Activated T-helper 1 cell treated with anti-CD3 and anti-CD28 coated beads, Interleukin-12 subunit alpha, Interleukin-12 subunit beta, Interleukin-2, Interleukin-4 antibody, amounts not matched to agents 30 ng/mL and 10 ng/mL and 1 ng/mL, durations not matched to agents 14 hours and 24 hours and 36 hours (primary cell): ENCODE measurements around the gene SH2B3. TPM values are rescaled to one million over a fixed set of nuclear protein-coding genes. Genes with fewer than 3 reads are reported as not detected.

ENCODE experiments used
- DNase-seq: peaks from one replicate; pipeline ENCODE4 v3.0.0; 2021; ENCODE audit warnings: low spot score
- H3K27ac Mint-ChIP-seq: one replicate; pipeline ENCODE4 v1.8.0; 2021; ENCODE audit warnings: mild to moderate bottlenecking, mixed read lengths
- H3K27me3 Mint-ChIP-seq: one replicate; pipeline ENCODE4 v1.8.0; 2022; ENCODE audit warnings: mild to moderate bottlenecking, moderate library complexity, mixed read lengths; ENCODE audit not compliant: insufficient read depth
- H3K36me3 Mint-ChIP-seq: one replicate; pipeline ENCODE4 v1.8.0; 2021; ENCODE audit warnings: low read depth, mixed read lengths
- H3K4me1 Mint-ChIP-seq: one replicate; pipeline ENCODE4 v1.8.0; 2021; ENCODE audit warnings: low read depth, mixed read lengths
- H3K4me3 Mint-ChIP-seq: one replicate; pipeline ENCODE4 v1.8.0; 2021; ENCODE audit warnings: mild to moderate bottlenecking, moderate library complexity, mixed read lengths
- H3K9me3 Mint-ChIP-seq: one replicate; pipeline ENCODE4 v1.8.0; 2021; ENCODE audit warnings: mixed read lengths
- intact Hi-C: fragments of 100-400 bp; cut with micrococcal nuclease; formaldehyde crosslinking; loops from one replicate; pipeline ENCODE4 v1.15.1; 2024
- total RNA-seq: library from RNA; stranded (reverse); gene quantifications from 2 replicates; pipeline ENCODE4 v1.2.3, GENCODE V29; 2022

SH2B3 gene
- total RNA-seq, 1 donor from 2014 or later = 42.3 TPM

DNA sequence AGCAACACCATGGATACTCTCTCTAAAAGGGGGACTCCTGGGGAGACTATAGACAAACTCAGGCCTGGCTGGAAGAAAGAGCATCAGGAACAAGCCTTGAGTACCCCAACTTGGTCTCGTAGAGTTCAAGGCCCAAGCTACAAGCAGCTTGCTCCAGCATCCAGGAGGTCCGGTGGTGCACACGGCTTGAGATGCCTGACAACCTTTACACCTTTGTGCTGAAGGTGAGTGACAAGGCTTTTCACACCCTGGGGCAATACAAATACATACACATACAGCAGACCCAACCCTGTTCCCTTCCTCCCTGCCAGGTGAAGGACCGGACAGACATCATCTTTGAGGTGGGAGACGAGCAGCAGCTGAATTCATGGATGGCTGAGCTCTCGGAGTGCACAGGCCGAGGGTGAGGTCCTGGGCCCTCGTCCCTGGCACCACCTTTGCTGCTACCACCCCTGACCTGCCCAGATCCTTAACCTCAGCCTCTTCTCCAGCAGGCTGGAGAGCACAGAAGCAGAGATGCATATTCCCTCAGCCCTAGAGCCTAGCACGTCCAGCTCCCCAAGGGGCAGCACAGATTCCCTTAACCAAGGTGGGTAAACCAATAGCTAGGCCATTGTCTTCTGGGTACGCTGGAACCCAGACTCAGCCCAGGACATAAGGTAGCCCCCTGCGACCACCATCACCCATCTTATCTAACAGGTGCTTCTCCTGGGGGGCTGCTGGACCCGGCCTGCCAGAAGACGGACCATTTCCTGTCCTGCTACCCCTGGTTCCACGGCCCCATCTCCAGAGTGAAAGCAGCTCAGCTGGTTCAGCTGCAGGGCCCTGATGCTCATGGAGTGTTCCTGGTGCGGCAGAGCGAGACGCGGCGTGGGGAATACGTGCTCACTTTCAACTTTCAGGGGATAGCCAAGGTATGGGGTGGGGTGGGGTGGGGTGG, 41.2 kb downstream of the SH2B3 start:
- Mint-ChIP-seq H3K4me1 (peaks cover 88% of the 10 kb centered on the region), H3K4me3 (no peak overlapping the region), H3K9me3 (no peaks in the 10 kb centered on the region), H3K27ac (no peak overlapping the region), H3K27me3 (no peaks in the 10 kb centered on the region), H3K36me3 (peaks cover 62% of the 10 kb centered on the region)
- no peak for DNase-seq
- intact Hi-C loops = no loop called here

DNA sequence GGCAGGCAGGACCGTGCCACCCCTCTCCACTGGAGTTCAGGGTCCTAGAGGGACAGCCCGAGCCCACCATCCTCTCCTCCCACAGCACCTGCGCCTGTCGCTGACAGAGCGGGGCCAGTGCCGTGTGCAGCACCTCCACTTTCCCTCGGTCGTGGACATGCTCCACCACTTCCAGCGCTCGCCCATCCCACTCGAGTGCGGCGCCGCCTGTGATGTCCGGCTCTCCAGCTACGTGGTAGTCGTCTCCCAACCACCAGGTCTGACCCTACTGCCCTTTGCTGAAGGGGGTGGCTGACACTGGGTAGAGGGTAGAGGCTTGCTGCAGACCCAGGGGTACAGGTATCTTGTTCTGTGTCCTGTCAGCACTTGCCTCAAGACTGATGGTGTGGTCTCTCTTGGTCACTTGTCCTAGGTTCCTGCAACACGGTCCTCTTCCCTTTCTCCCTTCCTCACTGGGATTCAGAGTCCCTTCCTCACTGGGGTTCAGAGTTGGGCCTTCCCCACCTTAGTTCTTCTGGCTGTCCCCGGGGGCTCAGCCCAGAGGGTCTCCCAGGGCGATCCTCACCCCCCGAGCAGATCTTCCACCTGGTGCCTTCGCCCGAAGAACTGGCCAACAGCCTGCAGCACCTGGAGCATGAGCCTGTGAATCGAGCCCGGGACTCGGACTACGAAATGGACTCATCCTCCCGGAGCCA, 42.0 kb downstream of the SH2B3 start:
- no peak overlapping the region for H3K27ac Mint-ChIP-seq
- H3K36me3 Mint-ChIP-seq = peaks cover 59% of the 10 kb centered on the region
- H3K9me3 Mint-ChIP-seq = no peaks in the 10 kb centered on the region
- DNase-seq = no peak
- H3K4me1 Mint-ChIP-seq = peaks cover 85% of the 10 kb centered on the region
- no peaks in the 10 kb centered on the region for H3K27me3 Mint-ChIP-seq
- H3K4me3 Mint-ChIP-seq = no peak overlapping the region
- intact Hi-C loops = no loop called here

DNA sequence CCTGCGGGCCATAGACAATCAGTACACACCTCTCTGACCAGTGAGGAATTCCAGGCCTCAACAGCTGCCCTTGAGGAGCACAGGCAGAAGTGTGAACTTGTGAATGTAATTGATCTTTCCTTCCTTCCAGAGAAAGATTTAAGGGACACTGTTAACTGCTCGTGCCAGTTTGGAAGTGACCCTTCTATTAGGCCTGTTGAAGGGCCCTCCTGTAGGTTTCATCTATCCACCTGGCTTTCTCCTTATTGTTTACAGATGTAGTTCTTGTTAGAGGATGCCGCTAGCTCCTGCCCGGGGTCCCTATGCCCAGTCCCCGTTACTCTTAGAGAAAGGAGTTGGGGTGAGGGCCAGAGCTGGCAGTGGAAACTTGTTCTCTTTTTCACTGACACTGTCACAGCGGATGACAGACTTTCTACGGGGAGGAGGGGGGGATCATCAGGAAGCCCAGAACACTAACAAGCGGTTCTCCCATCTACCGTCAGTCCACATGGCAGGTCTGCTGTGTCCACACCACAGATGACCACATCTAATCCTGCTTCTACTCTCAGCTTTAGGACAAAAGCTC, 42.6 kb downstream of the SH2B3 start:
- peaks cover 79% of the 10 kb centered on the region for H3K4me1 Mint-ChIP-seq
- no peak overlapping the region for H3K4me3 Mint-ChIP-seq
- peaks cover 55% of the 10 kb centered on the region for H3K36me3 Mint-ChIP-seq
- DNase-seq = no peak
- no peaks in the 10 kb centered on the region for H3K27me3 Mint-ChIP-seq
- H3K27ac Mint-ChIP-seq = no peak overlapping the region
- intact Hi-C loops = no loop called here
- no peaks in the 10 kb centered on the region for H3K9me3 Mint-ChIP-seq

DNA sequence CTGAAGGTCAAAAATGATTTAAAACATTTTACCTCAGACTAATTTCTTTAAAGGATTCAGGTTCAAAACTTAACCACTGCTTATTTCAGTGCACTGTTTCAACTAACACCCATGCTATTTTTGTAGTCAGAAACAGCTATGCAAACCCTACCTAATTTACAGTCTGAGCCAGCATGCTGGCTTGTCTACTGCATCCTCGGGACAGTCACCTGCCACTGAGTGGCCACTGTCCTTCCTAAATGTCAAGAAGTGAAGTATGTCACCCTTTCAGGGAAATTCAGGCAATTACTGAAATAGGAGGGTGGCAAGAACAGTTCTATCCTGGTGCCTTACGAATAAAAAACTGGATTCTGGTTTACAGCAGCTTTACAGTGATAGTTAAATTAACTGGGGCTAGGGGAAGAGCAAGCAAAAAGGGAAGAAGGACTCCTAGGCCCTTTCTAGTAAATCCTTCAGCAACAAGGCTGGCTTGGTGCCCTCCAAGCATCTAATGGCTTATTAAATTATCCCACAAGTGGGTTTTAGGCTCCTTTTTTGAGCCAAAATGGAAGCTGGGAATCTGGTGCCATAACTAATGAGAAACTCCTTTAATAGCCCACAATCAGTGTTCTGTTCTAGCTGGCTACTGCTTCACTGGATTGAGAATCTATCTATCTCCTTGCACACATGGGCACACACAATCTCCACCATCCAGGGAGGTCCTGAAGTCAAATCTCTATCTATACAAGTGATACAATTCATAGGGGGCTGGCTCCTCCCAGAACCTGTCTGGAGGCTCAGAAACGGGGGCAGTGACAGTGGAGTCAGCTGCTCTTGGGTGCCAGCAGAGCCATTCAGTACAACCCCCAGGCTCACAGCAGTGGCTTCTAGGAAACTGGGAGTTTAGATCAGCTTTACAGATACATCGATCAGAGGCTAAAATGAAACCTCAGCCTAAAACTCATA, 43.4 kb downstream of the SH2B3 start:
- Mint-ChIP-seq H3K4me3 (peak overlapping the region; percentile 22), H3K36me3 (peaks cover 58% of the 10 kb centered on the region)

DNA sequence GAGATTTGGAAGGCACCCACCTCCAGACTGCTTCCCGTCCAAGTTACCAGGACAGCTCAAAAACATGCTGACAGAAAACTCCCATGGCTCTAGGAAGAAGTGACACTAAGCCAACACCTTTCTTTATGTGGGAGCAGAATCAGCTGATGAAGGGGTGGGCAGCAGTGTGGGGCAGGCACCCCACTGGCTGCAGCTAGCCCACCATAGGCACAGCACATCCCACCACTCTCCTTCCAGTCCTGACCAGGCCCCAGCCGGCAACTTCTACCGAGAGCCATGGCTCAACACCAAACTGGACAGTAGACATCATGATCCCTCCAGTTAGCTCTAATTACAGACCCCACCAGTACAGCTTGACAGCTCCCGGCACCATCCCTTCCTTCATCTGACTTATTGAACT, 45.0 kb downstream of the SH2B3 start:
- peaks cover 60% of the 10 kb centered on the region for H3K4me1 Mint-ChIP-seq
- intact Hi-C loops = loop anchor here (1.0 to 5.0 kb wide), 7 partner anchors 16 to 237 kb away; partner anchors contain the start of genes ACAD10, ATXN2 and BRAP
- peaks cover 61% of the 10 kb centered on the region for H3K36me3 Mint-ChIP-seq
- H3K27me3 Mint-ChIP-seq = no peaks in the 10 kb centered on the region
- H3K9me3 Mint-ChIP-seq = no peaks in the 10 kb centered on the region
- H3K4me3 Mint-ChIP-seq = peak overlapping the region; percentile 37
- H3K27ac Mint-ChIP-seq = peak overlapping the region; percentile 26
- no peak for DNase-seq

More for the DNA sequence above, 43.4 kb downstream of the SH2B3 start:
- Mint-ChIP-seq H3K27ac (peak overlapping the region; percentile 34), H3K27me3 (no peaks in the 10 kb centered on the region), H3K9me3 (no peaks in the 10 kb centered on the region), H3K4me1 (peaks cover 76% of the 10 kb centered on the region)
- no peak for DNase-seq
- intact Hi-C loops = no loop called here

DNA sequence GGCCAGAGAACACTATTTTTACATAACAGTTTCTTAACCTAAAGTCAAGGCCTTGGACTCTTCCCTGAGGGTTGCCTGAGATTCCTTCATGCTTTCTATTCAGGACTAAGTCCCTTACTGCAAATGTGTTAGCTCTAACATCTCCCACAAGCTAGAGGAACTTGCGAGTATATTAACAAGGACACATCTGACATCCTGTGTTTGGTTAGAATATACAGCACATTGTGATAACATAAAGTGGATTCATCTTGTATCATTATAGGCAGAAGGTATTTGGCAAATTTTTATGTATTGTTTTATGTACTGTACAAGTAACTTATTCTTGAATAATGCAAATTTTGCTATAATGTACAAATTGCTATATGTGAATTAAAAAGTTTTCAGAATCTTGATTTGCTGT, 45.5 kb downstream of the SH2B3 start:
- DNase-seq = no peak
- Mint-ChIP-seq H3K27ac (no peak overlapping the region), H3K9me3 (no peaks in the 10 kb centered on the region), H3K27me3 (no peaks in the 10 kb centered on the region), H3K4me3 (peak overlapping the region; percentile 37), H3K4me1 (peaks cover 55% of the 10 kb centered on the region), H3K36me3 (peaks cover 66% of the 10 kb centered on the region)
- intact Hi-C loops = loop anchor here (1.0 to 5.0 kb wide), 7 partner anchors 16 to 236 kb away; partner anchors contain the start of genes ACAD10, ATXN2 and BRAP

DNA sequence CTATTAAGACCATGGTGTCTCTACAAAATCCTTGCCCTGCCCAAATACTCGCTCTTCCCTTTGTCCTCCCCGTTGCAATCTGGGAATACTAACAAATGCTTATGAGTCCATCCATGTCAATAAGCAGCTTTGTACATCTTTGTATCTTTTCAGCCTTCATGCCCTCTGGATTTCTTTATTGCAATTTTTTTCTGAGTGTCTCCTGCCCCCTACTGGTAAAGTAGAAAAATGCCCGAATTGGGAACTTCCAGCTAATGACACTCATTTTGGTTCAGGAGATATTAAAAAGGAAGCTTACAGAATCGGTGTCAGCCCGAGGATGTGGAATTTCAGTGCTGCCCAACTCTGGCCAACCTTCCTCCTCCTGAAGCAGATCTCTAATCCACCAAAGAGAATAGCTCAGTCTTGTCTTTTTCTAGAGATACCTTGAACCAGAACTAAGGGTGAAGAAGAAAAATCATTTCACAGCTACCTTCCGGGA, 46.0 kb downstream of the SH2B3 start:
- DNase-seq = peak; percentile 21
- no peaks in the 10 kb centered on the region for H3K27me3 Mint-ChIP-seq
- H3K36me3 Mint-ChIP-seq = peaks cover 62% of the 10 kb centered on the region

DNA sequence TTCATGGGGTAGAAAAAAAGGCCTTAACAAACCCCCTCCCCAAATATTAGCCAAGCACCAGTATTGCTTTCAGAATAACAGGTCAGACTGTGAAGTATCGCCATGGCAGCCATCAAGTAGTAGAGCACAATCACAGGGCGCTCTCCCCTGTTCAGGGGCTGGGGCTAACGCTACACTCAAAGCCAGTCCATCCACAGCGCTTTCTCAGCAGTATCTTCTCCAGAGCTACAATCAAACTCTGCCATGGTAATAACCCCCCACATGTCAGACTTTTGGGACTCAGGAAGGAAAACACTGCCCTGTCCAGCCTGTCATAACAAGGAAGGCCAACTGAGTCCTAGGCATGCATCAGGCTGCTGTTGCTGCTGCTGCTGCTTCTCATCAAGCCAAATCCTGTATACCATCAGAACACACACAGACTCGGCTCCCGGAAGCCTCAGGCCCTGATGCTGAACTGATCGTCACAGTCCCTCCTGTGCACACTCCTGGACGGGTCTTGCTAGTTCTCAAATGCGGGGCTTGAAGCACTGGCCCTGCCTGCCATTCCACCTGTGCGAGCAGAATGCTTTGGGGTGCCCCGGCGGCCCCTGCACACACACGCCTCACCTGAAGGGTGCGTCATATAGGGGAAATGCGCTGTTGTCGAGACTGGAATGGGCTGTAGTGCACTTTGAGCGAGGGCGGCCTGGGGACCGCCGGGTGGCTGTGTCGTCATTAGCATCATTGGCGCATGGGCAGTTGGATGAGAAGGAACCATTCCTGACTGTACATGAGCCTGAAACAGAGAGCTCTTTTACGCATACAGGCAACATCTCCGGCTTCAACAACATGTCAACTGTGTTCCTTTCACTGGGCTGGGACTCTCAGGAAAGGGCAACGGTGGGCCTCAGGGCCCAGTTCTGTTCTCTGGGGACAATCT, 47.6 kb downstream of the SH2B3 start:
- intact Hi-C loops = loop anchor here (5.0 kb wide), 3 partner anchors 121 to 234 kb away; partner anchors contain the start of genes ACAD10, ATXN2 and BRAP
- H3K27ac Mint-ChIP-seq = peak overlapping the region; percentile 13

More for the DNA sequence above, 46.0 kb downstream of the SH2B3 start:
- H3K9me3 Mint-ChIP-seq = no peaks in the 10 kb centered on the region
- no peak overlapping the region for H3K27ac Mint-ChIP-seq
- H3K4me3 Mint-ChIP-seq = peak overlapping the region; percentile 15
- intact Hi-C loops = loop anchor here (1.0 to 5.0 kb wide), 7 partner anchors 17 to 236 kb away; partner anchors contain the start of genes ACAD10, ATXN2 and BRAP
- H3K4me1 Mint-ChIP-seq = peaks cover 50% of the 10 kb centered on the region

DNA sequence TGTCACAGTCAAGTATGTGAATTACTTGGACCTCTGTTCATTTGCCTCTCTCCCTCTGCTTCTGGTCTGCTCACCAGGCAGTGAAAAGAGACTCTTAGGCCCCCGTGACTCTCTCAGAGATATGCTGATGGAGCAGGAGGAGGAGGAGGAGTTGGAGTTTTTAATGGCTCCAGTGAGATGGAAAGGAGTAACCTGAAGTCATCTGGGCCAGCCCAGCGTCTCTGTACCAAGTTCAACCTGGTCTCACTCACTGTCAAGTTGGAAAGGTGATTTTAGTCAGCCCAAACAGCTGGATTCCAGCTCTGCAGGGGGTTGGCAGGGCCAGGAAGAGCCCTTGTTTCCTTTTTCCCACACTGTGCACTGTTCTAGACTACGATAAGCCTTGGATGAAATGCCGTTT, 48.6 kb downstream of the SH2B3 start:
- Mint-ChIP-seq H3K27ac (no peak overlapping the region), H3K36me3 (peaks cover 46% of the 10 kb centered on the region), H3K4me3 (no peak overlapping the region), H3K9me3 (no peaks in the 10 kb centered on the region), H3K4me1 (peaks cover 32% of the 10 kb centered on the region), H3K27me3 (no peaks in the 10 kb centered on the region)
- intact Hi-C loops = loop anchor here (5.0 kb wide), 3 partner anchors 122 to 233 kb away; partner anchors contain the start of genes ACAD10, ATXN2 and BRAP
- no peak for DNase-seq

More for the DNA sequence above, 47.6 kb downstream of the SH2B3 start:
- H3K4me3 Mint-ChIP-seq = no peak overlapping the region
- no peaks in the 10 kb centered on the region for H3K9me3 Mint-ChIP-seq
- peaks cover 55% of the 10 kb centered on the region for H3K36me3 Mint-ChIP-seq
- H3K4me1 Mint-ChIP-seq = peaks cover 41% of the 10 kb centered on the region
- no peak for DNase-seq
- no peaks in the 10 kb centered on the region for H3K27me3 Mint-ChIP-seq

DNA sequence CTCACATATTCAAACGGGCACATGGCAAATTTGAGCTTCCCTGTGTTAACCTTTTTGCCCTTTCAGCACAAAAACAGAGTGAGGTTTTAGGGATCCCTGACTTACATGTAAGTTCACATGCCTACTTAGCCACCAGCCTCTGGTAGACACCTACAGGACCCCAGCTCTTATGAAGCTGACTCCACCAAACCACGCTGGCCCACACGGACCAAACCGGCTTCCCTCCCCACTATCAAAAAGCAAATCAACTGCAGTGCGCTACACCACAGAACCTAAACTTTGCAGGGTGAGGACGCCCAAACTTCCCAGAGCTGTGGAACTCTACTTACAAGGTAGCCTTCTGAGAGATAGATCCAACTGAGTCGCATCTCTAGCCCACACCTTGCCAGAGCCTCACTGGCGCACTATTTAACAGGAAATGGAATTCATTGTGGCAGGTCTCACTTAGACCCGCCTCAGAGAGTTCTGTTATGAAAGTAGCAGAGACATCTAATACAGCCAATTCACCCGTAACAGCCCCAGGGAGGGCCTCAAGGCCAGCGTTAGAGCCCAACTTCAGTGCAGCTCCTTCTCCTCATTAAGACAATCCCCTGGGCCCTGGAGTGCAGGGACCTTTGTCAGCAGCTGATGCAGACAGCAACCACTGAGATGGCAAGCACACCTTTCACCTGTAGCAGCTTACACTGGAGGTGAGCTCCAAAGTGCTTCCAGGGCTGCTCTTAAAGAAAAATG, 49.2 kb downstream of the SH2B3 start:
- DNase-seq = no peak
- Mint-ChIP-seq H3K36me3 (peaks cover 41% of the 10 kb centered on the region), H3K4me3 (no peak overlapping the region), H3K9me3 (no peaks in the 10 kb centered on the region), H3K27me3 (no peaks in the 10 kb centered on the region), H3K4me1 (peaks cover 26% of the 10 kb centered on the region), H3K27ac (no peak overlapping the region)
- intact Hi-C loops = loop anchor here (5.0 kb wide), 3 partner anchors 123 to 232 kb away; partner anchors contain the start of genes ACAD10, ATXN2 and BRAP
